GM08714 (cell line): ENCODE results near the gene ATP23.

Experiments
- H3K4me3 ChIP-seq: fragments of 200-500 bp; sonication (Bioruptor generic); 2 replicates; pipeline ENCODE4 v1.5.1; 2014; ENCODE audit warnings: mild to moderate bottlenecking, low read length, inconsistent platforms
- ZNF274 ChIP-seq: IDR thresholded peaks from 2 replicates; pipeline ENCODE4 v1.6.1; 2012; ENCODE audit warnings: mild to moderate bottlenecking, low read depth, low read length

ATP23 gene

DNA sequence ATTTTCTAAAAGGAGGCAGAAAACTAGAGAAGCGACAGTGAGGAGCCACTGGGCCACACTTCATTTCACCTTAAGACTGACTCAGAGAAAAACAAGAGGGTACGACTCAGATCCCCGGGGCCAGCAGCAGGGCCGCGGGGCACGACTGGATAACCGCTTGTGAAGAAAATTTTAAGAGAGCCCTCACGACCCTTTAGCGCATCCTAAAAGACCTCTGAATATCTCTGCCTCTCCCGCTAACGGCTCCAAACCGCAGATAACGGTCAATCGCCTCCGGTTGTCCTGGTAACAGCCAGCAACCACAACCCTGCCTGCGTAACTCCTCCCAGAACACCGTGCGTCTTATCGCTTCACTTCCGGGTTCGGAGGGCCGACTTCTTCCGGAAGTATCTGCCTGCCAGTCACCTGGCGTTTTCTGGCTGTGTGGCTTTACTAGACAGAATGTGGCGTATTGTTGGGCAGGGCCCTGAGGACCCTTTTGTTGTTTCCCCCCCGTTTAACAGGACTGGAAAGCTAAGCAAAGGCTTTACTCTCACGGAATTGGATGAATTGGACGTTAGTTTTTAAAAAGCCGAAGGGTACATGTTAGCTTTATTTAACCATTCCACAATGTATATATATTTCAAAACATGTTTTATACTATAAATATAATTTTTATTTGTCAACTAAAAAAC is 5.4 kb upstream of the ATP23 start:
- no peak for TF ChIP-seq ZNF274
- peak overlapping the region; percentile 78 for H3K4me3 ChIP-seq

DNA sequence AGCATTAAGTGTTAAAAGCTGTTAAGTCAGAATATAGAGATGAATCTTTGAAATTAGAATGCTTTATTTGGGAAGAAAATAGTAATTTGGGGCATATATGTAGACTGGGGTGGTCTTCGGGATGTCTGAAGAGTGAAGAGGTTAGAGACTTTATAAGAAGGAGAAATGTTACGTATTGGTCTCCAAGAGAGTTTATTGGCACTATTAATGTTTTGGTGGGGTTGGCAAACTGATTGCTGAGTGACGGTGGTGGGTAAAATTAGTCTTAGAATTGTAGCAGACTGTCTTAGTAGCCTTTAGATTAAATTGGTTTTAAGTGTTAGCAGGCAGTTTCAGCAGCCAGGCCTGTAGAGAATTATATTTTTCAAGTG is 4.9 kb upstream of the ATP23 start:
- peak overlapping the region; percentile 78; the same call in 1 of the 2 replicates for H3K4me3 ChIP-seq

DNA sequence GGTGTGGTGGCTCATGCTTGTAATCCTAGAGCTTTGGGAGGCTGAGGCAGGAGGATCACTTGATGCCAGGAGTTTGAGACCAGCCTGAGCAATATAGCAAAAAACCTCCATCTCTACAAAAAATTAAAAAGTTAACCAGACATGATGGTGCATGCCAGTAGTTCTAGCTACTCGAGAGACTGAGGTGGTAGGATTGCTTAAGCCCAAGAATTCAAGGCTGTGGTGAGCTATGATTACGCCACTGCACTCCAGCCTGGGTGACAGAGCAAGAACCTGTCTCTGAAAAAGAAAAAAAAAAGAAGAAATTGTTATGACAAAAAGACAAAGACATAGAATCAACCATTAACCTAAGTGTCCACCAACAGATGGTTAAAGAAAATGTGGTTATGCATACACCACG is 2.1 kb upstream of the ATP23 start:
- no peak overlapping the region for H3K4me3 ChIP-seq
- no peak for TF ChIP-seq ZNF274

More for the DNA sequence above, 4.9 kb upstream of the ATP23 start:
- TF ChIP-seq ZNF274, result no peak

DNA sequence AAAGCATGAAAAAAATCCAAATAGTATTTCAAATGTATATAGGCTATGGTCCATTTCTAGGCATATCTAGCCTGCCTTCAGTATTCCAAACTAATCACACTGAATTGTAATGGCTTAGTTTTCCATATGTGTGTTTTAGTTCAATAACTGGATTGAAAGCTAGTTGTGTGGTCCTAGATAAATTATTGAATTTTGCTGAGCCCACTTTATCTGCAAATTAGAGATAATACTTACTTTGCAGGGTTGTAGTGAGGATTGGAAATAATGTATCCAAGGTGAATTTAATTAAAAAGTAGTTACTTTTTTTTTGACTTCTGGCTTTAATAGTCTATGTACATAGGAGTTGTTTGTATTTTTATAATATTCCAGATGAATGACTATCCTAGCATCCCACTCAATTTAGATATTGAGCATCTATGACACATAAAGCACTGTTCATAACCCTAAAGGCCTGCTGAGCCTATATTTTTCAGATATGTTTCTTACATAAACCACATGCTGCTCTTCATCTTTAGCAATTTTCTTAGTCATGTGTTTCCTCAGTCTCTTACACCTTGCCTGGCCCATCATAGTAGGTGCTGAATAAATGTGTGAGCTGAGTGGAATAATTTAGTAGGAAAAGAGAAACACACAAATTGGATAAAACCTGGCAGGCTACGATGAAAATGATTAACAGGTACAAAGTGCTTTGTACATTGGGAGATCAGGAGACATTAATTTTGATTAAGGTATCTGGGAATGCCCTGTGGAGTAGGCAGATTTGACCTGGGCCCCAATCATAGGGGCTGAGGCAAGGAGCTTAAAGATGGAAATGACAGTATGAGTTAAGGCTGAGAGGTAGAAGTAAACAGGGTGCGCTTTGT is 1.1 kb upstream of the ATP23 start:
- no peak for TF ChIP-seq ZNF274

DNA sequence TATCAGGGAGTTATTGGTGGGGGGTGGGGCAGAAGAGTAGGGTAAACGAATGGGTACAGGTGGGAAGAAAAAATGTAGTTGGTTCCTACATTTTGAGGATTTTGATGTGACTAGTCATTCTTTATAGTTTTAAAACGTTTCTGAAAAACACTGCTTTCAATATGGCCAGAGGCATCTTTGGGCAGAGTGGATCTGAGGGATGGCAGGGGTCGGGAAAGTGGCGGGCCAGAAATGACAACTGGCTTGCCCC is 527 bp upstream of the ATP23 start:
- H3K4me3 ChIP-seq, result peak overlapping the region; percentile 84
- TF ChIP-seq ZNF274, result no peak

More for the DNA sequence above, 1.1 kb upstream of the ATP23 start:
- H3K4me3 ChIP-seq, result peak overlapping the region; percentile 84

DNA sequence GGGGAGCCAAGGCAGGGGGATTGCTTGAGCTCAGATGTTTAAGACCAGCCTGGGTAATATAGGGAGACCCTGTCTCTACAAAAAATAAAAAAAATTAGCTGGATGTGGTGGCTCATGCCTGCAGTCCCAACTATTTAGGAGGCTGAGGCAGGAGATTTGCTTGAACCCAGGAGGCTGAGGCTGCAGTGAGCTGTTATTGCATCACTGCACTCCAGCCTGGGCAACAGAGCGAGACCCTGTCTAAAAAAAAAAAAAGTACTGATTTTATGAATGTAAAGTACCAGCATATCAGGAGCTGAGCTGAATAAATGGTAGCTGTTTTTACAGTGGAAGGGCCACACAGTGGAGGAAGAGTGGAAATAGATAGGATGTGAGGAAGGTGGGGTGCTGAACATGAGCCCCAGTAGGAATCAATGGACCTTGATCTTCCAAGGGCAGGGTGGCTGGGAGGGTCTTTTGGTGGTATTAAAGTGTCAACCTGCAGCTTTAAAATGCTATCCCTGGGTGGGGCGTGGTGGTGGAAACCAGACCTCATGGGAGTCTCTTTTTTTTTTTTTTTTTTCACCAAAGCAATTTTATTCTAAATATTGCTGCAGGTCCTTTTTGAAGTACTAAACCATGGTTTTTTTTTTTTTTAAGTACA is 2.2 kb downstream of the ATP23 start:
- no peak overlapping the region for H3K4me3 ChIP-seq
- TF ChIP-seq ZNF274, result no peak

DNA sequence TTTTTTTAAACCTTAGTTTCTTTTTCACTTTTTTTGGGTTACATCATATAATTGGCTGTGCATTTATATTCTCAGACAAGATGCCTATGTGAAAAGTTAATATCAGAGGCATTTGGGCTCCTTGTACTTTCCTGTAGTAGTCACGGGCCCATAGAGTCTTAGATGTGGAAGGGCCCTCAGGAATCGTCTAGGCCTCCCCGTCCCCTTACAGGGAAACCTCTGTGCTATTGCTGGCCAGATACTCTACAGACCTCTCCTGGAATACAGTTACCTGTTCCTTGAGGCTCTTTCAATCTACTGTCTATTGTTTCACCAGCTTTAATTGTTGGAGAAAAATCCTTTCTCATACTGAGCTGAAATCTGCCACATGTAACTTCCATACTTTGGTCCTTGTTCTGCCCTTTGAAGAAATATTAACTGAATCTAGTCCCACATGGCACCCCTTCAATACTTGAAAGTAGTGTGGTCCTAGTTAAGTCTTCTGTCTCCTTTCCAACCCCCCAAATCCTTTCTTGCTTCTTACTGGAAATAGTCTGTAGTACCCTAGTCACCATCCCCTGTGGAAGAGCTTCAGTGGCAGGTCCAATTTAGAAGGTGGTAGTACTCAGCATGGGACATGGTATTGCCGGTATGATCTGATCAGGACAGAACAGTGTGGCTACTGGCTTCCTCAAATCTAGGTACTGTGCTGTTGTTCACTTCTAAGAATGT is 3.1 kb downstream of the ATP23 start:
- TF ChIP-seq ZNF274, result no peak
- H3K4me3 ChIP-seq, result no peak overlapping the region

DNA sequence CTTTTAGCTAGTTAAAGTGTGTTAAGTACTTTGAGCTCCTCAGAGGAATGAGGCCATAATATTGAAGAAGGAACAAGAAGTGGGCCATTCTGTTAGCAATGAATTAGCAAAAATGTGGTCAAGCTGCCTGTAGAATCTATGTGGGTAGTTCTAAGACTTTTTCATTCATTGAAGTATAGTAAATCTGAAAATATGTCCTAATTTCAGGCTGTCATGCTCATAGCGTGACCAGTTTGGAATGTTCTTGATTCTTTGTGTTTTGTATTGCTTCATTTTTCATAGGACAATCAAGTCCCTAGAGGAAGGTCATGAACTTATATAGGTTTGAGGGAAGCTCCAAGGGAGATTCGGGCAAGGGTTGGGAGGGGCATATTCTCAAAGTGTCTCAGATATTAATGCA is 11.4 kb downstream of the ATP23 start:
- H3K4me3 ChIP-seq, result no peak overlapping the region
- TF ChIP-seq ZNF274, result no peak

DNA sequence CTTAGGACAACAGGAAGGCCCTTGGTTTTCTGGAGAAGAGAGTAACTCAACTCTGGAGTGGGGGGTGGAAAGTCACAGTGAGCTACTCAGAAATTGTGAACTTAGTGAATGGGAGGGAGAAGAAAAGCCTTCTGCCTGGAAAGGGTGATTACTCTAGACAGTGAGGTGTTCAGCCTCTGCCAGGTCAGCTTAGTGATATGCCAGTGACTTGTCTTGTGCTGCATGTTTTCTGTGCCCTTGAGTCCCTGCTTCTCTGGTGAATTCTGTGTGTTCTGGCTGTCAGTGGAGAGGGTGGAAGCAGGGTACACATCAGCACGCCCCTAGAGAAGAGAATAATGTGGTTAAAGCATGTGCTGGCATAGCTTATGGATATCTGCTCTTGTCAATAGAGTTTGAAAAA is 13.4 kb downstream of the ATP23 start:
- H3K4me3 ChIP-seq, result no peak overlapping the region
- no peak for TF ChIP-seq ZNF274

DNA sequence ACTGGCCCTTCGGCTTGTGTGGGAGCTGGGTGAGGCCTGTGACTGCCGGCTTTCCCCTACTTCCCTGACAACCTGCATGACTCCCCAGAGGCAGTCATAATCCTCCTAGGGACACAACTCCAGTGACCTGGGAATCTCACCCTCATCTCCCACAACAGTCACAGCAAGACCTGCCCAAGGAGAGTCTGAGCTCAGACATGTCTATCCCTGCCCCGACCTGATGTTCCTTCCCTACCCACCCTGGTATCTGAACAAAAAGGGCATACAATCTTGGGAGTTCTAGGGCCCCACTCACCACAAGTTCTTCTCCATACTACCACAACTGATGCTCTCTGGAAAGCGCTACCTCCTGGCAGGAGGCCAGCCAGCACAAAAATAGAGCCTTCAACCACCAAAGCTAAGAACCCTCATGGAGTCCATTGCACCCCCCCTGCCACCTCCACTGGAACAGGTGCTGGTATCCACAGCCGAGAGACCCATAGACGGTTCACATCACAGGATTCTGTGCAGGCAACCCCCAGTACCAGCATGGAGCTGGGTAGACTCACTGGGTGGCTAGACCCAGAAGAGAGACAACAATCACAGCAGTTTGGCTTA is 16.8 kb downstream of the ATP23 start:
- TF ChIP-seq ZNF274, result no peak

DNA sequence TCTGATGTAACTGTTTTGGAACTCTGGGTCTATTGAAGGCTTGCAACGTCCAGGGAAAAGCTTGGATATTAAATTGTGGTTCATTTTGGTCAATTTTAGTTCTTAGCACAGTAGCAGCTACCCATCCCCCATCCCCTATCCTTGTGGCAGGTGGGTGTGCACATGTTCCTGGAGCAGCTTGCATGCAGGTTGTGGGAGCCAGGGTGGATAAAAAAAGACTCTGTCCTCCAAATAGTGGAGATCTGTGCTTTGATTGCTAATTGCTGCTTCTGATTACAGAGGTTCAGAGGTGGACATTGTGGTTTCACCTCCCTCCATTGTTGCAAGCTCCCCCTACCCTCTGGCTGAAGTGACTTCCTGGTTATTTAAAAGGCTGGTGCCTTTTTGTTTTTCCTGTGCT is 23.1 kb downstream of the ATP23 start:
- TF ChIP-seq ZNF274, result no peak
- no peak overlapping the region for H3K4me3 ChIP-seq

More for the DNA sequence above, 16.8 kb downstream of the ATP23 start:
- no peak overlapping the region for H3K4me3 ChIP-seq

DNA sequence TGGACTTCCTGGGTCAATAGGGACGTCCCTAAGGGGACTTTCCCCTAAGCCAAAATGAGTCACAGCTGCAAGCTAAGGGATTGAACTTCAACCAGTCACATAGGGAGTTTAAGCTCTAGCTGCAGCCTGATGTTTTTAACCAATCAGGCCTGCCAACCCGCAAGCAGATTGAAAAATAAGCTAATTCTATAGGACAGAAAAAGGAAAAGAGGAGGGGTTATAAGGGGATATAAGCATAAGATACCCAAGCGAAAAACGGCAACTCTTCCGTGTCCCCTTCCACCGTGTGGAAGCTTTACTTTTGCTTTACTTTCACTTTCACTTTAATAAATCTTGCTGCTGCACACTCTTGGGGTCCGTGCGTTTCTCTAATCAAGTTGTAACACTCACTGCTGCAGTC is 24.4 kb downstream of the ATP23 start:
- TF ChIP-seq ZNF274, result no peak
- H3K4me3 ChIP-seq, result no peak overlapping the region

DNA sequence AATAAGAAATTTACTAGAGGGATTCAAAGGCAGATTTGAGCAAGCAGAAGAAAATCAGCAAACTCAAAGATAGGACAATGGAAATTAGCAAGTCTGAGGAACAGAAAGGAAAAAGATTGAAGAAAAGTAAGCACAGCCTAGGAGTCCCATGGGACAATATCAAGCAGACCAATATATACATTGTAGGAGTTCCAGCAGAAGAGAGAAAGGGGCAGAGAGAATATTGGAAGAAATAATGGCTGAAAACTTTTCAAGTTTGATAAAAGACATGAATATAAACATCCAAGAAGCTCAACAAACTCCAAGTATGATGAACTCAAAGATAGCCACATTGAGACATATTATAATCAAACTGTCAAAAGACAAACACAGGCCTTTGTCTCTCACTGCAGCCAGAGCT is 25.2 kb downstream of the ATP23 start:
- no peak for TF ChIP-seq ZNF274
- H3K4me3 ChIP-seq, result no peak overlapping the region
